NAMALWA (cell line): Measurements from ENCODE around the gene MEGF11.

Source experiments
- DNase-seq: peaks from one replicate; pipeline ENCODE4 v3.0.0-alpha.2; 2015; ENCODE audit warnings: low spot score

Gene MEGF11

GRCh38 chr15:65845826-65846519 is 407.6 kb downstream of the MEGF11 start:
- DNase-seq: no peak
